ENCODE results near the gene FBN2. TPM values are rescaled to one million over a fixed set of nuclear protein-coding genes. Genes with fewer than 3 reads are reported as not detected.

FBN2 gene
- total and polyA plus RNA-seq, 2 experiments from 2014 or later = 725 to 2,094 TPM

DNA sequence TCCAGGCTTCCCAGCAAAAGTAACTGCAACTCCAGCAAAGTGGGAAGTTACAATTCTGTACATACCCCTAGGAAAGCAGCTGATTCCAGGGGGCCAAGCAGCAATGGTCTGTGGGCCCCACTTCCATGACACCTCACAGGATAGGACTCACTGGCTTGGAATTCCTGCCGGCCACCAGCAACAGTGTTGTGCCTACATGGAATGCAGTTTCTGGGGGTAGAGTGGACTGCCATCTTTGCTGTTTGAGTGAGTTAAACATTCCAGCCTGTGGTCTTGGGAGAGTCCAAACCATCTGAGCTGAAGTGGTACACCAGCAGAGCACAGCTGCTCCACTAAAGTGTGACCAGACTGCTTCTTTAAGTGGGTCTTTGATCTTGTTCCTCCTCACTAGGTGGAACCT is 13.4 kb upstream of the FBN2 start:
- Histone ChIP-seq H3K27me3 (no peaks in the 10 kb centered on the region), H3K27ac (no peak overlapping the region), H3K4me1 (ENCODE audit: low read depth) (no peaks in the 10 kb centered on the region), H3K36me3 (no peaks in the 10 kb centered on the region), H3K4me3 (no peak overlapping the region), H3K9me3 (ENCODE audit: low read depth) (no peaks in the 10 kb centered on the region)
- TF ChIP-seq, protein P1, sequence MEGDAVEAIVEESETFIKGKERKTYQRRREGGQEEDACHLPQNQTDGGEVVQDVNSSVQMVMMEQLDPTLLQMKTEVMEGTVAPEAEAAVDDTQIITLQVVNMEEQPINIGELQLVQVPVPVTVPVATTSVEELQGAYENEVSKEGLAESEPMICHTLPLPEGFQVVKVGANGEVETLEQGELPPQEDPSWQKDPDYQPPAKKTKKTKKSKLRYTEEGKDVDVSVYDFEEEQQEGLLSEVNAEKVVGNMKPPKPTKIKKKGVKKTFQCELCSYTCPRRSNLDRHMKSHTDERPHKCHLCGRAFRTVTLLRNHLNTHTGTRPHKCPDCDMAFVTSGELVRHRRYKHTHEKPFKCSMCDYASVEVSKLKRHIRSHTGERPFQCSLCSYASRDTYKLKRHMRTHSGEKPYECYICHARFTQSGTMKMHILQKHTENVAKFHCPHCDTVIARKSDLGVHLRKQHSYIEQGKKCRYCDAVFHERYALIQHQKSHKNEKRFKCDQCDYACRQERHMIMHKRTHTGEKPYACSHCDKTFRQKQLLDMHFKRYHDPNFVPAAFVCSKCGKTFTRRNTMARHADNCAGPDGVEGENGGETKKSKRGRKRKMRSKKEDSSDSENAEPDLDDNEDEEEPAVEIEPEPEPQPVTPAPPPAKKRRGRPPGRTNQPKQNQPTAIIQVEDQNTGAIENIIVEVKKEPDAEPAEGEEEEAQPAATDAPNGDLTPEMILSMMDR (IDR thresholded peaks at IDR 0.05; ENCODE audit: low read depth, low read length) = no peak
- DNase-seq (ENCODE audit: low read depth in 1 of 2, low spot score in 1 of 2) = no peak

DNA sequence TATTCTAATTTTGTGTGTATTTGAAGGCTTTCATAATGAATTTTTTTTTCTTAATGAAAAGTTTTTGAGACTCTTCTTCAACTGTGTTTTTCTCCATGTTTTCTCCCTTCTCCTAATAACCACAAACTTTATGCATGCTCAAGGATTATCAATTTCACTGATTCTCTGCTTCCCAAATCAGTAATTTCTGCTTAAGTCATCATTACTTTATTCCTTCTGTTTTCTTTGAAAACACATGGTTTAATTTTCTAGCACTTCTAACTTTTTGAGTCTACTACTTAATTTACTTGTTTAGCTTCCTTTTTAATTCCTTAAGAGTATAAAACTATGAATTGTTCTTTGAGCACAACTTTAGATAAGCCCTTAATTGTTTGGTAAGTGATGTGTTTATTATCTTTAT is 11.5 kb upstream of the FBN2 start:
- no peak overlapping the region for H3K4me3 ChIP-seq

DNA sequence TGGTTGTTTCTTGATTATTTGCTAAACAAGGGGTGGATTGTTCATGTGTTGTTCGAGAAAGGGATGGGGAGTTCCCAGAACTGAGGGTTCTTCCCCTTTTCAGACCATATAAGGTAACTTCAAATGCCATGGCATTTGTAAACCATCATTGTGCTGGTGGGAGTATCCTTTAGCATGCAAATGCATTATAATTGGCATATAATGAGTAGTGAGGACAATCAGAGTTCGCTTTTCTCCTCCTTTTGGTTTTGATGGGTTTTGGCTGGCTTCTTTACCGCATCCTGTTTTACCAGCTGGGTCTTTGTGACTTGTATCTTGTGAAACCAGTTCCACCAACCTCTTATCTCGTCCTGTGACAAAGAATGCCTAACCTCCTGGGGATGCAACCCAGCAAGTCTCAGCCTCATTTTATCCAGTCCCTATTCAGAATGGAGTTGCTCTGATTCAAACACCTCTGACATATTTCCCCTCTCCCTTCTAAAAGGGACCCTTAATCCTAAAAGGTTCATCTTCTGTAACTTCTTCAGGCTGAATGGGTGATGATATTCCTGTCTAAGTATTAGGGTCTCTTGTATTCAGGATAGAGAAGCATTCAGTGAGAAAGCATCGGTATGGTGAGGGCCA is 8.7 kb upstream of the FBN2 start:
- peak in 1 of 2 donors; percentile 39 for DNase-seq (ENCODE audit: low read depth in 1 of 2, low spot score in 1 of 2)
- Histone ChIP-seq H3K4me1 (ENCODE audit: low read depth) (no peaks in the 10 kb centered on the region), H3K36me3 (no peaks in the 10 kb centered on the region), H3K27me3 (no peaks in the 10 kb centered on the region), H3K4me3 (no peak overlapping the region), H3K27ac (no peak overlapping the region), H3K9me3 (ENCODE audit: low read depth) (no peaks in the 10 kb centered on the region)
- TF ChIP-seq, protein P1 (IDR thresholded peaks at IDR 0.05; ENCODE audit: low read depth, low read length) = no peak

More for the DNA sequence above, 11.5 kb upstream of the FBN2 start:
- TF ChIP-seq, protein P1 (IDR thresholded peaks at IDR 0.05; ENCODE audit: low read depth, low read length) = no peak
- H3K27ac ChIP-seq = no peak overlapping the region
- H3K27me3 ChIP-seq = no peaks in the 10 kb centered on the region
- H3K9me3 ChIP-seq (ENCODE audit: low read depth) = no peaks in the 10 kb centered on the region
- H3K4me1 ChIP-seq (ENCODE audit: low read depth) = no peaks in the 10 kb centered on the region
- DNase-seq (ENCODE audit: low read depth in 1 of 2, low spot score in 1 of 2) = no peak
- no peaks in the 10 kb centered on the region for H3K36me3 ChIP-seq

DNA sequence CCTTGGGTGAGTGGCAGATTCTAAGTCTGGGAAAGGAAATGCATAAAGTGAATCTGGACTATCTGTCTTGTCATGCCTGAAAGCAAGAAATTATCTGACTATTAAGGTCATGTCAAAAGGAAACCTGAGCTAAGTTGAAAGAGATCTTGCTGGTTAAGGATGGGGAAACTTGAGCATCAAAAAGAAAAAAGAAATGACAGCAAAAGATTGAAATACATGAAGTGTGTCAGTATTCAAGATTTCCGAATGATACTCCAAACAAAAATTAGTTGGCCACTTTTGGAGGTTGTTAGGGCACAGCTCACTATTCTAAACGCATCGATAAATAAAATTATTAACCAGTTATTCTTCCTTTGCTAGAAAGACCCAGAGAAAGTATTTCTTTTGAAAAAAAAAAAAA is 3.3 kb upstream of the FBN2 start:
- no peaks in the 10 kb centered on the region for H3K27me3 ChIP-seq
- H3K36me3 ChIP-seq = peaks cover under 1% of the 10 kb centered on the region
- no peaks in the 10 kb centered on the region for H3K9me3 ChIP-seq (ENCODE audit: low read depth)
- no peak overlapping the region for H3K27ac ChIP-seq
- TF ChIP-seq, protein P1 (IDR thresholded peaks at IDR 0.05; ENCODE audit: low read depth, low read length) = no peak
- H3K4me1 ChIP-seq (ENCODE audit: low read depth) = no peaks in the 10 kb centered on the region
- H3K4me3 ChIP-seq = no peak overlapping the region
- DNase-seq (ENCODE audit: low read depth in 1 of 2, low spot score in 1 of 2) = no peak

DNA sequence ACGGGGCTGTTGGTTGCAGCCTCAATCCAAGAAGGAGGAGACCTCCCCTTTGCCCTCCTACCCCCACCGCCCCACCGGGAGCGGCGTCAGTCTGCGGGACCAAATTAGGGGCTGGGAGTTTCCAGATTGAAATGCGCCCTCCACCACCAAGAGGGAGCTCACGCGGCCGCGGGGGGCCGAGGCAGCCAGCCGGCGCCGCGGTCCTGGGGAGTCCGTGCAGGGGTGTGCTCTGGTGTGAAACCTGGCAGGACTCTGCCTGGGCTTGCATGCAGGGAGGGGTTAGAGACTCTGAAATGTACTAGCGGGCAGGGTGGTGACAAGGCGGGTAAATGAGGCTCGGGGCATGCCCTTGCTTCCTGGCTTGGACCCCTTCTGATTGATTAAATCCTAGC is 989 bp upstream of the FBN2 start:
- H3K27ac ChIP-seq = peak overlapping the region; percentile 97
- TF ChIP-seq, protein P1 (IDR thresholded peaks at IDR 0.05; ENCODE audit: low read depth, low read length) = no peak
- DNase-seq (ENCODE audit: low read depth in 1 of 2, low spot score in 1 of 2) = peak; percentile 42 to 79

More for the DNA sequence above, 989 bp upstream of the FBN2 start:
- Histone ChIP-seq H3K36me3 (peaks cover 24% of the 10 kb centered on the region), H3K9me3 (ENCODE audit: low read depth) (no peaks in the 10 kb centered on the region), H3K27me3 (no peaks in the 10 kb centered on the region), H3K4me1 (ENCODE audit: low read depth) (peaks cover 2% of the 10 kb centered on the region), H3K4me3 (peak overlapping the region; percentile 95)

Measured in cardiac muscle cell (in vitro differentiated cells and primary cell).